HG03045 (cell line): ENCODE data around the gene SARDH.
"Not testable (repeated sequence)": the region's sequence is repeated elsewhere in the genome, so short reads cannot be mapped to it uniquely, and the experiment has no call there.

Experiments
- ATAC-seq: cut with Tn5 transposase; IDR thresholded peaks from one replicate; pipeline ENCODE4 v1.9.1; 2021; ENCODE audit warnings: mild to moderate bottlenecking, moderate library complexity; ENCODE audit not compliant: unreplicated experiment

Gene SARDH

DNA sequence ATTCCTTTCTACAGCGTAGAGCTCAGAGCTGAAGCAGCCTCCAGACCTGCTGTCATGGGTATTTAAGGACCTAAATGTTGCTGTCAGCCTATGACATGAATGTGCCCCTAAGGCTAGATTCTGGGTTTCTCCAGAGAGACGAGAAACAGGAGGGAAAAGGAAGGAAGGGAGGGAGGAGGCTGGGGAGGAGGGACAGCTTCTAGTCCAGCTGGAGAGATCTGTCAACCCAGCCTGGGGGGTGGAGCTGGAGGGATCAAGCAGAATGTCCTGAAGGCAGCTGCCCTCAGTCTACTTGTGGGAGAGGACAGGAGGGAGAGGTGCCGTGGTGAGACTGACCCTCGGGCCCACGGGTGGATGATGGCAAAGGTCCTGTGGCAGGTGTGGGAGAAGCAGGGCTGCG, 103.1 kb downstream of the SARDH start:
- ATAC-seq: no peak

DNA sequence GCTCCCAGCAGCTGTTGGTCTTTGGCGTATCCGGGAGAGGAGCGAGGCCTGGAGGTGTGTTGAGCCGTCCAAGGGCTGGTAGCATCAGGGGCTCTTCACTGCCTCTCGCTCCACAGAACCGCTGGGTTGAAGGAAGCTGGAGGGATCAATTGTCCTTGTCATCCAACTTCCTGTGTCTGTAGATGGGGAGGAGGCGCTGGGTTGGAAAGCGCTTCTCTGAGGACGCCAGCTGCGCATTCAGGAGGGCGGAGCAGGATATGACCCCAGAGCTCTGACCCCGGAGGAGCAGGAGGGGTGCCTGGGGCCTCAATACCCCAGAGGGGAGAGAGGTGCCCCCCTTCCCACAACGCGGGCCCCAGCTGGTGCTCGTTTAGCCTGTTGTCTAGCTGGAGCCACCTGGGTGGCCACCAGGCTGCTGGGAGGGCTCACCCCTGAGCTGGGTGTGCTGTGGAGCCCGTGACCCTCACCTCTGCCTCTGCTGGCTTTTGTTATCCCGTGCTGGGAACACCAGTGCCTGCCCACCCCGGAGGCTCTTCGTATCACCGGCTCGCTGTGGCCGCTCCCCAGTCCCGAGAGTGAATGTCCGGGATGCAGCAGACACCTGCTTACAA, 104.0 kb downstream of the SARDH start:
- no peak for ATAC-seq

DNA sequence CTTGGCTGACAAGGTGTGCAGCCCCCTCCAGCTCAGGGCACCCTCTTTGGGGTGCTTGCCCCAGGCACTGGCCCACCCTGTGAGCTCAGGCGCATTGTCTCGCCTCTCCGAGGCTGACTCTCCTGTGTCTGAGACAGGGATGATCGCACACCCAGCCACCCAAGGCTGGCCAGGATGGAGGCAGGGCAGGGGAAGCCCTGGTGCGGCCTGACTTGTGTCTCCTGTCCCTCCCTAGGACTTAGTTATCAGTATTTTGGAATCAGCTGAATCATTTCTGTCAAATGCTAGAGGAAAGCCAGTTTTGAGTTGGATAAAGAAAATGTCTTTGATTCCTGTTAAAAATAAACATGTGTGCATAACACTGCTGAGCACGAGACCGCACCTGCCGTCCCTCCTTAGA, 104.5 kb downstream of the SARDH start:
- ATAC-seq: no peak

DNA sequence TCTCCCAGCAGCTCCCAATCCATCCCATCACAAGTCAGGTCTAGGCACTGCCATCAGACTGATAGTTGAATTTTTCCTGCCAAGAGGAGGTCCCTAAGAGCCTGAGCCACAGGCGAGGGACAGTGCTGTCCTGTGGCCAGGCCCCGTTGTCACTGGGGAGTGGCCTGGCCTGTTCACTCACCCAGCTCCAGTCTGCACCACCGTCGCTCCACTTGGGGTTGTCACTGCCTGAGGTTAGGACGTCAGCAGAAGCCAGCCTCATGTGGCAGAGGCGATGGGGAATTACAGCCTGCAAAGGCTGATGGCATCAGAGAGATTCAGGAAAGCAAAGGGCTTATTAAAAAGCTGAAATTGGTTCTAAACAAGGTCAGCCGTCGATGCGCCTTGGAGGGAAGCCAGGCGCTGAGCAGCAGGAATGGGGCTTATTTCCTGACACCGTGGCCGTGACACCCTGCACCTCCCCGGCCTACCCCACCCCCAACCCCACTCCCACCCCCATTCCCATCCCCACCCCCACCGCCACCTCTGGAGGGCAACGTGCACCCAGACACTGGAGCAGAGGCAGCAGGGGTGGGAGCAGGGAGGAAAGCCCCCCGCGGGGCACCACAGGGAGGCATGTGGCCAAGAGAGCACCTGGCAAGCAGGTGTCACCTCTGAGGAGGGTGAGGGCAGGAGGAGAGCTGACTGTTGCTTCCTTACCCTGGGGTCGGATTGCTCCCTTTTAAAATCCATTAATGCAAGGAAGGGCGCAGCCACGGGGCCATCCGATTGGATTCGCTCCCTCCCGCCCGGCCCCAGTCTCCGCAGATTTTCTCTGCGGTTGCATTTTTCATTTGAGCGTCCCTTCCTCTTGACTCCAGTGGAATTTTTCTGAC, 105.1 kb downstream of the SARDH start:
- no peak for ATAC-seq

DNA sequence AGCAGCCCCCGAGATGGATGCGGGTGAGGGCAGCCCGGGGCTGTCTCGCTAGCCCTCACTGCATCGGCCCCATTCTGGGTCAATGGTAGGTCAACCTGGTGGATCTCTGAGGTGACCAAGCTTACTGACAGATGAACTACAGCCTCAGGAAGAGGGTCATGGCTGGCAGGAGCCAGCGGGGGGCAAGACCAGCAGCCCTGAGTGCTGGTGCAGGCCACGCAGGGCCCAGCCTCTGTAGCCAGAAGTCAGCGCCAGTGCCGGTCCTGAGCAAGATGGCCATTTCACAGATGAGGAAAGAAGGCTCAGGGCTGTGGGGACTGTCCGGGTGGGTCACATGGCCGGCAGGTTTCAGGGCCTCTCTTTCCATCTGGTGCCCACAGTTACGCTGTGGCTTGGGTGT, 107.0 kb downstream of the SARDH start:
- no peak for ATAC-seq

DNA sequence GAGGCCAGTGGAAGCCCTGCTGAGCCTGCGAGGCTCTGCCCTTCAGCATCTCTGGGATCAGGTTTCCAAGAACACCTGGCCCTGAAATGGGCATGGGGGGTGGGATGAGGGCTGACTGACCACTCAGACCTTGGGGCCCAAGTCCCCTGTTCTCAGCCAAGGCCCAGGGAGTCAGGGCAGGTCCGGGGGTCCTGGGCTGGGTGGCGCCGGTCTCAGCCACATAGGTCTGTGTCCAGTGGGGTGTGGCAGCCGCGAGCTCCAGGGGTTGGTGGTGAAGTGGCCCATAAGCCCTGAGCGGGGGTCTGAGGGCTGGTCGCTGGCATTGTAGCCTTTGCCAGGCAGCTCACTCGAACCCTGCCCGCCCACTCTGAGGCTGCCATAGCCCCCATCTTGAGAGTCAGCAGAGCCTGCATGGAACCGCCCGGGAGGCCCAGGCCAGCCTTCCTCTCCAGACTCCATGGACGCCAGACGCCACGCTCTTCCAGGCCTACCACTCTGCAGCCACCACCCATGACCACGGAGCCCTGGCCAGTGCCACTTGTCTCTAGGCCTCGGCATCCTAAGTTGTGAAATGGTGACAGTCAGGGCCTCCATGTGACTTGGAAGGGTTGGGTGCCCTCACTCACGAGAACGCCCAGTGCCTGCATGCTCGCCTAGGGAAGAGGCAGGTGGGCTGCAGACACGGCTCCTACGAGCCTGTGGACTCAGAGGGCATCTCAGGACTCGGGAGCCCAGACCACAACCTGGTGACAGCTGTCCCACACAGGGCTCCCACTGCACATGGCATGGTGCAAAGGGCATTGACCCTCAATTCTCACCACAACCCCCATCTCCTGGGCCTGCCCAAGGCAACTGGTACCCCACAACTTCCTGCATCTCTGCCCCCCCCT, 108.7 kb downstream of the SARDH start:
- no peak for ATAC-seq

DNA sequence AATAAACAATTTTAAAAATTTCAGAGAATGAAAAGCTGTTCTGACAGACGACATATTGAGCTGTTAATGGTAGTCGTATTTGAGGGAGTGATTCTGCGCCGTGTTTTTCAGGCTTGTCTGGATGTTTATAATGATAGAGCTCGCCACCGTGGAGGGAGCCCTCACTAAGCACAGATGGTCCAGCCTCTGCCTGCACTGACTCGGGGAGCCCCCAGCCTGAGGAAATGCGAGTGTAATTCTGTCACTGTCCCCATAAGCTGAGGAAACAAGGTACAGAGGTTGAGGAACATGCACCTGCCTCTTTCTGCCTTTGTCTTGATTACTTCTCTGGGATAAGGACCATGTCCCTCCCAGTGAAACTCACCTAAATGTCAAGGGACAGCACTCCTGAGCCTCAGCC, 109.4 kb downstream of the SARDH start:
- ATAC-seq: no peak

DNA sequence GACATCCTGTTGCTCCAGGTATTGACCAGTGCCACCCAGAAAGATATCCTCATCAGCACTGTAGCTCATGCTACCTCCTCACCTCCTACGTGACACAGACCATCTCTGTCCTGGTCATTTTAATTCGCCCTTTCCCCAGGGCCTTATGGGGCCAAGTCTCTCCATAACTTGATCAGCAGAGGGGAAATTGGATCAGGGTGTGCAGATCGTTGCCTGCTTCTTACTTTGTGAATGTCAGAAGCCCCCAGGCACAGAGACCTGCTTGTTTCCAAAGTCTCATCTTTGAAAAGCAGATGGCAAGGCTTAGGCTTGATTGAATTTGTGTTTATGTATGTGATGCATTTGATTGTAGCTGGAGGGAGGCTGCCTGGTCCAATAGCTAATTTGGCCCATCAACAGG, 110.8 kb downstream of the SARDH start:
- no peak for ATAC-seq

DNA sequence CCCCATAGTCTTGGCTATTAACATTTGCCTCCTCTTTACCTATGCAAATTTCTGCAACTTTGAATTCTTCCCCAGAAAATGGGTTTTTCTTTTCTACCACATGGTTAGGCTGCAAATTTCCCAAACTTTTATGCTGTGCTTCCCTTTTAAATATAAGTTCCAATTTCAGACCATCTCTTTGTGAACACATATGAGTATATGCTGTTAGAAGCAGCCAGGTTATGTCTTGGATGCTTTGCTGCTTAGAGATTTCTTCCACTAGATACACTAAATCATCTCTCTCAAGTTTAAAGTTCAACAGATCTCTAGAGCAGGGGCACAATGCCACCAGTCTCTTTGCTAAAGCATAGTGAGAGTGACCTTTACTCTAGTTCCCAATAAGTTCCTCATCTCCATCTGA, 112.1 kb downstream of the SARDH start:
- not testable (repeated sequence) for ATAC-seq

DNA sequence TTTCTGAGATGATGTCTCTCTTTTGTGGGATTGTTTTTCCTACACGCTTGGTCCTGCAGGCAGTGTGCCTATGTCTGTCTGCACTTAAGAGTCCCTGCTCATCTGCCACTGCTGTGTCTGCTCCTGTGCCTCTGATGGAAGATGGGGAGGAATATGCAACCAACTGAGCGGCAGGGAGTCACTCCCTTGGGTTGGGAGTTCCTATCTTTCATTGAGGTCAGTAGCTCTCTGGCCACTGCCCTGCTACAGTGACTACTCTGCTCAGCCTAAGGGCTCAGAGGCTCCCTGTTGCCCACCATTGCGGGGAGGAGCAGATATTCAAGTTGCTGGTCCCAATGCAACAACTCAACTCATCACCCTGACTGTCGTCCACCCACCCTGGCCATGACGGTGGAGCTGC, 115.6 kb downstream of the SARDH start:
- no peak for ATAC-seq

DNA sequence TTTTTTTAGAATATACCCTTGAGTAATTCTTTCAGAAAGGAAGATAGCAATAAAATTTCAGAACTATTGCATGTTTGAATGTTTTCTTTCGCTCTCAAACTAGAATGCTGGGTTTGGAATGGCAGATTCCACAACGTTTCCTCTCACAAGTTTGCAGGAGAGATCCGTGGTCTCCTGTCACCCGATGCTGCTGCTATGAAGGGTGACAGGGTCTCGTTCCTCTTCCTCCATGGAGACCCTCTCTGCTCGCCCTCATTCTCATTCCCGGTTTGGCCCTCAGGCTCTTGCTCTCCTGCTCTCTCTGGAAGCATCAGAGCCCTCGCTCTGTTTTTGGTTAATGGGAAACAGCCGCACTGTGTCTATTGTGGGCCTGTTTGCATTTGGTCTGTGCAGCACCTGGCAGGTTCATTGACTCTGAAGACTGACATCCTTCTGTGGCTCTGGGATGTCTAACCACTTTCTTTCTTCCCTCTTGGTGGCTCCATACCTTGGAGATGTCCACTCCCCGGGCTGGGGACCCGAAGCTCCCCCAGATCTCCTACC, 116.4 kb downstream of the SARDH start:
- ATAC-seq: no peak

DNA sequence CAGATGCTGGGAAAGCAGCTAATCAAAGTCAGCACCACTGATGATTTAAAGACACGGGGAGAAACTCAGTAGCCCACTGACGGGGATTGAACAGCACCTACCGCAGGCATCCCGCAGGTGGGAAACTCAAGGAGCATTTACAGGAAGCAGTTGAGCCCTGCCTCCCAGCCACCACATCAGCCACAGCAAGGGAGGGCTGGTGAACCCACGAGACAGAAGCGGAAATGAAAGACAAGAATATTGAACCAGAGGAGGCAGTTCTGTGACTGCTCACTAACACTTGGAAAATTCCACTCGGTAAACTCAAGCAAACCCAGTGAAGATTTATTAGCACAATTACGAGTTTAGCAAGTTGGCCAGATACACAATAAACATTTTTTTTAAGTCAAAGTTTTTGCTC, 118.4 kb downstream of the SARDH start:
- no peak for ATAC-seq

- ATAC-seq: no peak
These were observed 119.4 kb downstream of the SARDH start for GRCh38 chr9:133618726-133619125.

- no peak for ATAC-seq
These were observed 121.3 kb downstream of the SARDH start for GRCh38 chr9:133616643-133617405.

DNA sequence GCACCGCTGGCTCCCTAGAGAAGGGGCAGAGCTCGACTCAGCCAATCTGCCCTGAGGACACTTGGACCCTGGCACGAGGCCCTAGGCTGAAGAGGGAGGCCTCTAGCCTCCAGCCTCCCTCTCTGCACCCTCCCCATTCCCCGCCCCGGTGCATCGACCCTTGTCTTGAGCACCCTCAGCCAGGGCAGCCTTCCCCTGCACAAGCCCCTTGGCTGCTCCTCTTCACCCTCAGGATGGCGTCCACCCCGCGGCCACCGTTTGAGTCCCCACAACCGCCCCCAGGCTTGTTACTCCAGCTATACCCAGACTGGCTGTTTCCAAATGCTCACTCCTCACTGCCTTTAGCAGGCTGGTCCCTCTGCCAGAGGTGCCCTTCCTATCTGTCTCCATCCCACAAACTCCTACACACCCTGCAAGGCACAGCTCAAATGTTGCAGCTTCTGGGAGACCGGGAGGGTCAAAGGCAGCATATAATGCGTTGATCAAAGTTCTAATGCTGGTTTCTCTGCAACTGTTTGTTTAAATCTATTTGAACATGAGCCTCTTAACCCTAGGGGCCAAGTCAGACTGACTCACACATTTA, 122.5 kb downstream of the SARDH start:
- no peak for ATAC-seq

GRCh38 chr9:133615186-133615585, 123.0 kb downstream of the SARDH start:
- no peak for ATAC-seq

- no peak for ATAC-seq
These were observed 123.5 kb downstream of the SARDH start for GRCh38 chr9:133614678-133615077.

DNA sequence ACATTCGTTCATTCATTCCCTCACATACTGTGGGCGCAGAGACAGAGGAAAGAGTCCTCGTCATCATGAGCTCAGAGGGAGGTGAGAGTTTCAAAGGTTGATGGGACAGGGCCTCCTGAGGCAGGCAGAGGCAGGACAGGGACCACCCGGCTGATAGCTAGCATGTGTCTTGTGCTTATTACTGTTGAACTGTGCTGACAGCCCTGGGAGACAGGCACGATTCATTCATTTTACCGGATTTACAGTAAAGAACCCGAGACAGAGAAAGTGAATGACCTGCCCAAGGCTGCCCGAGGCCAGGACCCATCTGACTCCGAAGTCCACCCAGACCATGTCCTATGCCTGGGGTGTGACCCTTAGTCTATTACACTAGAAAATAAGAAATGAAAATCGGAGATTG, 124.1 kb downstream of the SARDH start:
- no peak for ATAC-seq
